Activated CD4-positive, alpha-beta T cell treated with anti-CD3 and anti-CD28 coated beads, Interleukin-2, amount 50 U/mL, for 4 hours (primary cell): ENCODE measurements around the gene DDX3Y.
A peak's percentile ranks its signal among the peaks of the same experiment; 100 is the strongest.

Experiments used
- DNase-seq, 2 experiments: peaks; one replicate each; pipeline ENCODE4 v3.0.0-alpha.2; 2020

Gene DDX3Y

GRCh38 chrY:12904618-12905516 is at the start of gene DDX3Y:
TSS of gene DDX3Y (plus strand) at chrY:12904868. CDS start at chrY:12904937, 69 bp downstream.
- DNase-seq: peak; percentile 75 to 81

GRCh38 chrY:12855791-12856275 is 48.8 kb upstream of the DDX3Y start:
- no peak for DNase-seq

GRCh38 chrY:12867960-12868359 is 36.7 kb upstream of the DDX3Y start:
- DNase-seq: no peak

- no peak for DNase-seq
These were observed 7.7 kb upstream of the DDX3Y start for GRCh38 chrY:12896973-12897372.

GRCh38 chrY:12898604-12899003 is 6.1 kb upstream of the DDX3Y start:
- no peak for DNase-seq

GRCh38 chrY:12905517-12905872 is 827 bp downstream of the DDX3Y start:
- DNase-seq: peak; percentile 60 to 61

- DNase-seq: no peak
These were observed 1.2 kb downstream of the DDX3Y start for GRCh38 chrY:12905895-12906294.

GRCh38 chrY:12913541-12913940 is 8.9 kb downstream of the DDX3Y start:
- DNase-seq: no peak

- no peak for DNase-seq
These were observed 23.4 kb downstream of the DDX3Y start for GRCh38 chrY:12928043-12928442.

GRCh38 chrY:12941725-12942687 is 37.3 kb downstream of the DDX3Y start:
- no peak for DNase-seq
